Measurements from ENCODE around the gene MEG3. TPM values are rescaled to one million over a fixed set of nuclear protein-coding genes. Genes with fewer than 3 reads are reported as not detected.

Gene MEG3
- total and polyA plus RNA-seq, 2 of the 8 experiments (the other 6 are each of a cell fraction or from before 2014, with no cell fraction given) = 0.17 to 1.1 TPM

GRCh38 chr14:100785338-100785615 lies 40.6 kb upstream of the MEG3 start (continued):
- TF ChIP-seq JUN (IDR thresholded peaks at IDR 0.05; ENCODE audit: low read depth, low read length) (no peak), TAF1 (IDR thresholded peaks at IDR 0.05; ENCODE audit: low read depth, low read length) (no peak), KDM5A (IDR thresholded peaks at IDR 0.05; ENCODE audit: low read length) (no peak)

Measured in H1 (cell line).